ENCODE results near the gene ERVW-1.

DNA sequence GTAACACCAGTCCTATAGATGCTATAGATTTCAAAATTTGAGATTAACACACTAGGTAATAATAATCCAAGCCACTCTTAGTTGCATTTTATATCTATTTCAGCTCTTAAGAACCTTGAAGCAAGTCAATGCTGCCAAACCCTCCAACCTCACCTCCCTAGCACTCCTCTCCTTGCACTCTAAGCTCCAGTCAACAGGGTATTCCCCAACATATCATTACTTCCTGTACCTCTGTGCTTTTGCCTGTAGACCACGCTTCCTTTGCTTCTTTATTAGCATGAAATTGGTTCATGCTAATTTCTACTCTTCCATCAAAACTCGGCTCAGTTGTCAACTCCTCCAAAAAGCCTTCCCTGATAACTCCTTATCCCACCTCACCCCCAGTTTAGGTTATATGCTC is 26.0 kb upstream of the ERVW-1 start:
- TF ChIP-seq, protein P1, sequence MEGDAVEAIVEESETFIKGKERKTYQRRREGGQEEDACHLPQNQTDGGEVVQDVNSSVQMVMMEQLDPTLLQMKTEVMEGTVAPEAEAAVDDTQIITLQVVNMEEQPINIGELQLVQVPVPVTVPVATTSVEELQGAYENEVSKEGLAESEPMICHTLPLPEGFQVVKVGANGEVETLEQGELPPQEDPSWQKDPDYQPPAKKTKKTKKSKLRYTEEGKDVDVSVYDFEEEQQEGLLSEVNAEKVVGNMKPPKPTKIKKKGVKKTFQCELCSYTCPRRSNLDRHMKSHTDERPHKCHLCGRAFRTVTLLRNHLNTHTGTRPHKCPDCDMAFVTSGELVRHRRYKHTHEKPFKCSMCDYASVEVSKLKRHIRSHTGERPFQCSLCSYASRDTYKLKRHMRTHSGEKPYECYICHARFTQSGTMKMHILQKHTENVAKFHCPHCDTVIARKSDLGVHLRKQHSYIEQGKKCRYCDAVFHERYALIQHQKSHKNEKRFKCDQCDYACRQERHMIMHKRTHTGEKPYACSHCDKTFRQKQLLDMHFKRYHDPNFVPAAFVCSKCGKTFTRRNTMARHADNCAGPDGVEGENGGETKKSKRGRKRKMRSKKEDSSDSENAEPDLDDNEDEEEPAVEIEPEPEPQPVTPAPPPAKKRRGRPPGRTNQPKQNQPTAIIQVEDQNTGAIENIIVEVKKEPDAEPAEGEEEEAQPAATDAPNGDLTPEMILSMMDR (IDR thresholded peaks at IDR 0.05; ENCODE audit: low read length): no peak
- TF ChIP-seq EZH2 (IDR thresholded peaks at IDR 0.05; ENCODE audit: borderline replicate concordance, low read length): no peak

Measured in OCI-LY1 (cell line).